Upper lobe of left lung (tissue), 4 donors: ENCODE measurements around the gene TACC2.

Source experiments
- EP300 ChIP-seq, 4 donors: sonication (generic); formaldehyde crosslinking; IDR thresholded peaks; one replicate each; pipeline ENCODE4 v1.5.1; 2017; ENCODE audit warnings: antibody characterized with exemption in 4 of 4, control low read depth in 2 of 4
- POLR2A ChIP-seq, 4 donors: fragments of 450-650 bp; IDR thresholded peaks; one replicate each; pipeline ENCODE4 v1.5.1; 2016 to 2017; ENCODE audit warnings: antibody characterized with exemption in 4 of 4, mild to moderate bottlenecking in 2 of 4
- POLR2AphosphoS5 ChIP-seq, 2 donors: sonication (generic); formaldehyde crosslinking; IDR thresholded peaks; one replicate each; pipeline ENCODE4 v1.5.1; 2017; ENCODE audit warnings: antibody characterized with exemption in 2 of 2
- TF ChIP-seq, protein P1 (sequence below), 6 experiments: fragments of 450-650 bp in 4 of 6; fragments of 200-600 bp in 2 of 6; sonication (generic) in 2 of 6; IDR thresholded peaks; one replicate each; pipeline ENCODE4 v1.5.1; 2016 to 2019; ENCODE audit warnings: antibody characterized with exemption in 6 of 6

DNA sequence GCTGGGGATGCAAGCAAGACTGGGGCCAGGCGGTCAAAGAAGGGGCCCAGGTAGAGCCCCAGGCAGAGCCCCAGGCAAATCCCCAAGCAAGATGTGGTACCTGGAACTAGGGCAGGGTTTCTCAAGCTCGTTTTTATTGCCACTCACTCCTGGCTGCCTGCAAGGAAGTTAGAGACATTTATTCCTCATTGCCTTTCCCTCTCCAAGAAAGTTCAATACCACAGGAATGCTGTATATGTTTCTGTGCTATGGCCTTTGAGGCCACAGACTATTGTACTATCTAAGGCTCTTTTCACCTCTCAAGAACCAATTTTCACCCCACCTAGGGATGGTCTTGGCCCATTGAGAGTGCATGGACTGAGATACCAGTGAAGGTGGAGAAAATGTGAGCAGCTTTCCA lies 71.3 kb downstream of the TACC2 start:
- TF ChIP-seq, protein P1, sequence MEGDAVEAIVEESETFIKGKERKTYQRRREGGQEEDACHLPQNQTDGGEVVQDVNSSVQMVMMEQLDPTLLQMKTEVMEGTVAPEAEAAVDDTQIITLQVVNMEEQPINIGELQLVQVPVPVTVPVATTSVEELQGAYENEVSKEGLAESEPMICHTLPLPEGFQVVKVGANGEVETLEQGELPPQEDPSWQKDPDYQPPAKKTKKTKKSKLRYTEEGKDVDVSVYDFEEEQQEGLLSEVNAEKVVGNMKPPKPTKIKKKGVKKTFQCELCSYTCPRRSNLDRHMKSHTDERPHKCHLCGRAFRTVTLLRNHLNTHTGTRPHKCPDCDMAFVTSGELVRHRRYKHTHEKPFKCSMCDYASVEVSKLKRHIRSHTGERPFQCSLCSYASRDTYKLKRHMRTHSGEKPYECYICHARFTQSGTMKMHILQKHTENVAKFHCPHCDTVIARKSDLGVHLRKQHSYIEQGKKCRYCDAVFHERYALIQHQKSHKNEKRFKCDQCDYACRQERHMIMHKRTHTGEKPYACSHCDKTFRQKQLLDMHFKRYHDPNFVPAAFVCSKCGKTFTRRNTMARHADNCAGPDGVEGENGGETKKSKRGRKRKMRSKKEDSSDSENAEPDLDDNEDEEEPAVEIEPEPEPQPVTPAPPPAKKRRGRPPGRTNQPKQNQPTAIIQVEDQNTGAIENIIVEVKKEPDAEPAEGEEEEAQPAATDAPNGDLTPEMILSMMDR (IDR thresholded peaks at IDR 0.05): no peak
- no peak for TF ChIP-seq POLR2AphosphoS5 (IDR thresholded peaks at IDR 0.05)
- no peak for TF ChIP-seq POLR2A (IDR thresholded peaks at IDR 0.05)
- TF ChIP-seq EP300 (IDR thresholded peaks at IDR 0.05): no peak
